SU-DHL-6 (cell line): ENCODE measurements around the gene COL18A1.

Experiments used
- H2AFZ ChIP-seq: fragments of 200-600 bp; sonication (generic); 2 replicates; pipeline ENCODE4 v1.6.1; 2014; ENCODE audit warnings: low read depth, mild to moderate bottlenecking, moderate library complexity, mixed read lengths, antibody characterized with exemption, low read length; ENCODE audit not compliant: severe bottlenecking
- H3F3A ChIP-seq: fragments of 200-600 bp; shearing (Covaris generic); 2 replicates; pipeline ENCODE4 v1.6.0; 2016; ENCODE audit warnings: antibody characterized with exemption, mild to moderate bottlenecking; ENCODE audit not compliant: insufficient read depth
- H3K27ac ChIP-seq: fragments of 200-600 bp; sonication (generic); 2 replicates; pipeline ENCODE4 v1.5.1; 2016; ENCODE audit warnings: low read depth, mild to moderate bottlenecking, low read length, moderate library complexity, mixed read lengths
- H3K27me3 ChIP-seq: fragments of 200-600 bp; sonication (generic), shearing (Covaris generic); 2 replicates; pipeline ENCODE4 v1.6.0; 2014; ENCODE audit warnings: mild to moderate bottlenecking, low read length
- H3K36me3 ChIP-seq: fragments of 200-600 bp; sonication (generic); 2 replicates; pipeline ENCODE4 v1.6.1; 2014; ENCODE audit warnings: mild to moderate bottlenecking, low read length, mixed read lengths
- H3K4me2 ChIP-seq: fragments of 300-600, 200-600 bp; shearing (Covaris generic), sonication (generic); 2 replicates; pipeline ENCODE4 v1.6.0; 2014; ENCODE audit warnings: low read length, low read depth, mild to moderate bottlenecking; ENCODE audit not compliant: poor library complexity, severe bottlenecking
- H3K4me3 ChIP-seq: fragments of 200-600 bp; sonication (generic); 2 replicates; pipeline ENCODE4 v1.5.1; 2014; ENCODE audit warnings: antibody characterized with exemption, low read length, mild to moderate bottlenecking, mixed read lengths; ENCODE audit not compliant: insufficient read depth, poor library complexity, severe bottlenecking
- H3K79me2 ChIP-seq: fragments of 200-600 bp; sonication (generic); 2 replicates; pipeline ENCODE4 v1.6.1; 2014; ENCODE audit warnings: mild to moderate bottlenecking, low read length, moderate library complexity; ENCODE audit not compliant: insufficient read depth
- H3K9ac ChIP-seq: fragments of 200-600 bp; sonication (generic); 2 replicates; pipeline ENCODE4 v1.7.0; 2014; ENCODE audit warnings: mild to moderate bottlenecking, low read length
- H3K9me2 ChIP-seq: fragments of 200-600 bp; sonication (generic); replicated peaks from 2 replicates; pipeline ENCODE4 v1.6.1; 2014; ENCODE audit warnings: low read length; ENCODE audit not compliant: insufficient read depth
- H3K9me3 ChIP-seq: fragments of 200-600 bp; sonication (generic); 2 replicates; pipeline ENCODE4 v1.6.1; 2014; ENCODE audit warnings: low read length, mixed read lengths; ENCODE audit not compliant: insufficient read depth
- H4K20me1 ChIP-seq: fragments of 200-600 bp; sonication (generic); 2 replicates; pipeline ENCODE4 v1.6.1; 2014; ENCODE audit warnings: low read depth, mild to moderate bottlenecking, antibody characterized with exemption, low read length, moderate library complexity, mixed read lengths
- CTCF ChIP-seq: fragments of 200-600 bp; sonication (generic); IDR thresholded peaks from one replicate; pipeline ENCODE4 v1.5.1; 2017; ENCODE audit warnings: antibody characterized with exemption, mild to moderate bottlenecking, low read length, moderate library complexity; ENCODE audit not compliant: insufficient read depth, poor library complexity, severe bottlenecking
- EZH2phosphoT487 ChIP-seq: fragments of 200-600 bp; sonication (generic), shearing (Covaris generic); conservative IDR thresholded peaks from 2 replicates; pipeline ENCODE4 v1.6.1; 2018; ENCODE audit warnings: mild to moderate bottlenecking, antibody characterized with exemption, low read length, moderate library complexity, mixed read lengths

The COL18A1 gene

GRCh38 chr21:45470087-45470515 is 65.1 kb downstream of the COL18A1 start:
- no peaks in the 10 kb centered on the region for H3F3A ChIP-seq
- no peak overlapping the region for H2AFZ ChIP-seq
- H3K79me2 ChIP-seq = no peaks in the 10 kb centered on the region
- no peaks in the 10 kb centered on the region for H4K20me1 ChIP-seq
- no peaks in the 10 kb centered on the region for H3K9me2 ChIP-seq
- no peak overlapping the region for H3K4me2 ChIP-seq
- TF ChIP-seq CTCF = no peak
- no peak for TF ChIP-seq EZH2phosphoT487
- H3K4me3 ChIP-seq = no peak overlapping the region
- no peak overlapping the region for H3K27ac ChIP-seq
- no peaks in the 10 kb centered on the region for H3K9me3 ChIP-seq
- H3K9ac ChIP-seq = no peak overlapping the region
- H3K36me3 ChIP-seq = no peaks in the 10 kb centered on the region
- H3K27me3 ChIP-seq = no peaks in the 10 kb centered on the region

GRCh38 chr21:45470773-45471524 is 66.0 kb downstream of the COL18A1 start:
- H3K4me3 ChIP-seq = no peak overlapping the region
- no peak overlapping the region for H3K9ac ChIP-seq

GRCh38 chr21:45471525-45472221 is 66.7 kb downstream of the COL18A1 start:
- Histone ChIP-seq H3K9me3 (no peaks in the 10 kb centered on the region), H3K9me2 (no peaks in the 10 kb centered on the region), H3K36me3 (no peaks in the 10 kb centered on the region), H3K79me2 (no peaks in the 10 kb centered on the region), H2AFZ (no peak overlapping the region), H3K4me2 (no peak overlapping the region), H3K27ac (no peak overlapping the region), H3K9ac (no peak overlapping the region), H3K4me3 (no peak overlapping the region), H4K20me1 (no peaks in the 10 kb centered on the region), H3K27me3 (no peaks in the 10 kb centered on the region), H3F3A (no peaks in the 10 kb centered on the region)
- no peak for TF ChIP-seq EZH2phosphoT487
- no peak for TF ChIP-seq CTCF

More at GRCh38 chr21:45470773-45471524, 66.0 kb downstream of the COL18A1 start:
- Histone ChIP-seq H3K27me3 (no peaks in the 10 kb centered on the region), H2AFZ (no peak overlapping the region), H3K9me3 (no peaks in the 10 kb centered on the region), H3K9me2 (no peaks in the 10 kb centered on the region), H3K4me2 (no peak overlapping the region), H4K20me1 (no peaks in the 10 kb centered on the region), H3K79me2 (no peaks in the 10 kb centered on the region), H3F3A (no peaks in the 10 kb centered on the region), H3K27ac (no peak overlapping the region), H3K36me3 (no peaks in the 10 kb centered on the region)
- TF ChIP-seq CTCF (no peak), EZH2phosphoT487 (no peak)
